Type B pancreatic cell (in vitro differentiated cells): Measurements from ENCODE around the gene RPS6KA4. TPM values are rescaled to one million over a fixed set of nuclear protein-coding genes. Genes with fewer than 3 reads are reported as not detected.
A peak's percentile ranks its signal among the peaks of the same experiment; 100 is the strongest.

Experiments
- DNase-seq: peaks from one replicate; pipeline ENCODE4 v3.0.0; 2021; ENCODE audit warnings: mixed read lengths; ENCODE audit not compliant: unreplicated experiment; ENCODE audit errors: extremely low spot score
- H3K27ac Mint-ChIP-seq: 2 replicates; pipeline ENCODE4 v1.8.0; 2021; ENCODE audit warnings: mild to moderate bottlenecking, mixed read lengths
- H3K27me3 Mint-ChIP-seq: 2 replicates; pipeline ENCODE4 v1.8.0; 2021; ENCODE audit warnings: mixed read lengths
- H3K36me3 Mint-ChIP-seq: 2 replicates; pipeline ENCODE4 v1.8.0; 2021; ENCODE audit warnings: mixed read lengths
- H3K4me1 Mint-ChIP-seq: one replicate; pipeline ENCODE4 v1.8.0; 2021; ENCODE audit warnings: mixed read lengths; ENCODE audit not compliant: unreplicated experiment
- H3K4me3 Mint-ChIP-seq: 2 replicates; pipeline ENCODE4 v1.8.0; 2021; ENCODE audit warnings: mild to moderate bottlenecking, mixed read lengths
- H3K9me3 Mint-ChIP-seq: 2 replicates; pipeline ENCODE4 v1.8.0; 2021; ENCODE audit warnings: mixed read lengths
- CTCF ChIP-seq: fragments of 200-600 bp; sonication (generic); conservative IDR thresholded peaks from 2 replicates; pipeline ENCODE4 v1.5.0; 2021; ENCODE audit warnings: antibody characterized with exemption, mild to moderate bottlenecking
- total RNA-seq: library from RNA; stranded (reverse); gene quantifications from 2 replicates; pipeline ENCODE4 v1.2.1, GENCODE V29; 2021; ENCODE audit warnings: low replicate concordance

Gene RPS6KA4
- total RNA-seq, 1 donor from 2014 or later, result 26.4 TPM

DNA sequence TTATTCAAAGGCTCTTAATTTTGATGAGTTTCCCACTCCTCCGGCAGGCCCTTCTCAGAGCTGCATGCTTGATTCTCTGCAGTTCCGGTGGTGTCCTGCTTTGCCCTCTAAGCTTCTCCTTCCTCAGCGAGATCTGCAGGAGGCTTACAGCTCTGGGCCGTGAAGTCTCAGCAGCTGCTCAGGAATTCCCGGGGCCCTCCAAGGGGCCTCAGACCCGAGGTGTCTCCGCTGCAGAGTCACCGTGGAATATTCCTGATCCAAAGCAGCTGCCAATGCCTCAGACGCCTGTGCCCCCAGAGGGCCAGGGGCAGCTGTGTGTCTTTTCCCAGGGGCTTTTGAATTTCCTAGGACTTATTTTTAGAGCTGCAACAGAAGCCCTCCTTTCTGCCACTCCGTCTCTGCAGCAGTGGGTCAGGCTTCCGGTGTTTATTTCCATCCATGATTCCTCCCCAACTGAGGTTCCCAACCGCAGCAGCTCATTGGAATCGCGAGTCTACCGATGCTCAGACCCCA lies 37.2 kb downstream of the RPS6KA4 start:
- H3K4me3 Mint-ChIP-seq, result peak overlapping the region; percentile 17
- H3K4me1 Mint-ChIP-seq, result peaks cover 21% of the 10 kb centered on the region
- no peaks in the 10 kb centered on the region for H3K27me3 Mint-ChIP-seq
- no peaks in the 10 kb centered on the region for H3K9me3 Mint-ChIP-seq
- H3K27ac Mint-ChIP-seq, result peak overlapping the region; percentile 45
- no peaks in the 10 kb centered on the region for H3K36me3 Mint-ChIP-seq
- no peak for TF ChIP-seq CTCF
- DNase-seq, result no peak

DNA sequence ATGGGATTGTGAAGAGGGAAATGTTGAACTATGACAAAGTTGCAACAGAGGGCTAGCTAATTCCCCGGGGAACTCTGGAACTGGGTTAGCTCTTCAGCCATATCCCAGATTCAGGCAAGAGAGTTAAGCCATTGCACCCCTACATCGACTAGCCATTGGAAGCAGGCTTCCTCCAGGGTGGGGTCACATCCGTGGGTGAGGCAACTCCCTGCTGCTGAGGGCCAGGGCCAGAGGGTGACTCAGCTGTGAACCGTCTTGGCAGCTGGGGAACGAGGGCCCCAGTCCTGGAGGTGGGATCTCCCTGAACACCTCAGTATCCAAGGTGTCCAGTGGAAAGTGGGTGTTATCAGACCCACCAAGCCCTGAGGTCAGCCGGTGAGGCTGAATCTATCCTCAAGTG lies 41.1 kb downstream of the RPS6KA4 start:
- TF ChIP-seq CTCF, result no peak
- Mint-ChIP-seq H3K27ac (no peak overlapping the region), H3K27me3 (no peaks in the 10 kb centered on the region), H3K9me3 (peaks cover 4% of the 10 kb centered on the region), H3K4me1 (peaks cover 17% of the 10 kb centered on the region), H3K4me3 (no peak overlapping the region), H3K36me3 (no peaks in the 10 kb centered on the region)
- no peak for DNase-seq

DNA sequence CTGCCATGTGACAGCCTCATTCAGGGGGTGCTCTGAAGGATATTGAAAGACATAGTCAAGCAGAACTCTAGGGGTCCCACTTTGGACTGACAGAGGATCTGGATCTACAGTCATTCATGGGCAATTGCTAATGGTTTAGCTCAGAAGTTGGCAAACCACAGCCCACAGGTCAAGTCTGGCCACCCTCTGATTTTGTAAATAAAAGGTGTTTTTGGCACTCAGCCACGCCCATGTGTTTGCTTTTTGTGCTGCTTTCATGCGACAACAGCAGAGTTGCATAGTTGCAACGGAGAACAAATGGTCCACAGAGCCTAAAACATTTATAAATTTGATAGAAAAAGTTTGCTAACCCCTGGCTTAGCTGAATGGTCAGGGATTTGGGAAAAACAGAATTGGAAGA lies 41.7 kb downstream of the RPS6KA4 start:
- Mint-ChIP-seq H3K27me3 (no peaks in the 10 kb centered on the region), H3K36me3 (no peaks in the 10 kb centered on the region), H3K4me1 (peaks cover 13% of the 10 kb centered on the region), H3K27ac (no peak overlapping the region), H3K4me3 (no peak overlapping the region), H3K9me3 (peaks cover 4% of the 10 kb centered on the region)
- no peak for TF ChIP-seq CTCF
- DNase-seq, result no peak

GRCh38 chr11:64401775-64402174 lies 42.8 kb downstream of the RPS6KA4 start:
- peaks cover 14% of the 10 kb centered on the region for H3K4me1 Mint-ChIP-seq
- H3K36me3 Mint-ChIP-seq, result no peaks in the 10 kb centered on the region
- H3K27ac Mint-ChIP-seq, result no peak overlapping the region
- no peak for DNase-seq
- no peaks in the 10 kb centered on the region for H3K27me3 Mint-ChIP-seq
- no peak overlapping the region for H3K4me3 Mint-ChIP-seq
- TF ChIP-seq CTCF, result no peak
- peaks cover 4% of the 10 kb centered on the region for H3K9me3 Mint-ChIP-seq

GRCh38 chr11:64403106-64403505 lies 44.1 kb downstream of the RPS6KA4 start:
- TF ChIP-seq CTCF, result no peak
- Mint-ChIP-seq H3K27me3 (no peaks in the 10 kb centered on the region), H3K27ac (no peak overlapping the region), H3K4me1 (peaks cover 19% of the 10 kb centered on the region), H3K9me3 (peaks cover 4% of the 10 kb centered on the region), H3K4me3 (no peak overlapping the region), H3K36me3 (no peaks in the 10 kb centered on the region)
- DNase-seq, result no peak
